EH (cell line): Measurements from ENCODE around the gene ZNF574.
"Not testable (repeated sequence)": the region's sequence is repeated elsewhere in the genome, so short reads cannot be mapped to it uniquely, and the experiment has no call there.

Experiments
- DNase-seq: peaks from one replicate; pipeline ENCODE4 v3.0.0-alpha.2; 2015; ENCODE audit warnings: low read depth

The ZNF574 gene

DNA sequence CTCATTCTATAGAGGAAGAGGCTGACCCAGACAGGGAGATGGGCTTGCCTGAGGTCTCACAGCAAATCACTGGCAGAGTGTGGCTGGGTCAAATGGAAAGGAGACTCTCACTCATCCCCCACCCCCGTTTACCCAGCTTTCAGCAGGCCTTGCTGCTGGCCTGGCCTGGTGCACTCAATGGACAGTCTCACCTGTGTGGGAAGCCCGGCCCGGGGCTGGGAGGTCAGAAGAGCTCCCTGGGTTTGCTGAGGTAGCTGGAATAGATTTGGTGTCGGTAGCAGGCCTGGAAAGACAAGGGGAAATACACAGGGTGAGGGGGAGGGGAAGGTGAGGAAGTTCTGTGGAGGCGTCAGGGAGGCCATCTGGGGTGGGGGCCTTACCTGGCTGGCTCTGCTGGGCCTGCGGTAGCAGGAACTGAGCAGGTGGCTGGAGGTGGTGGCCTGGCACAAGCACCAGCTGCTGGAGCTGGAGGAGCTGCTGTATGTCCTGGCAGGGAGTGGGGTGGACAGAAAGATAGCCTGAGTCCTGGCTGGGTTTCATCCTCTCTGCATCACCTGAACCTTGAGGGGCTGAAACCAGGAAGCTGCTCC is 23.5 kb downstream of the ZNF574 start:
- DNase-seq, result no peak

DNA sequence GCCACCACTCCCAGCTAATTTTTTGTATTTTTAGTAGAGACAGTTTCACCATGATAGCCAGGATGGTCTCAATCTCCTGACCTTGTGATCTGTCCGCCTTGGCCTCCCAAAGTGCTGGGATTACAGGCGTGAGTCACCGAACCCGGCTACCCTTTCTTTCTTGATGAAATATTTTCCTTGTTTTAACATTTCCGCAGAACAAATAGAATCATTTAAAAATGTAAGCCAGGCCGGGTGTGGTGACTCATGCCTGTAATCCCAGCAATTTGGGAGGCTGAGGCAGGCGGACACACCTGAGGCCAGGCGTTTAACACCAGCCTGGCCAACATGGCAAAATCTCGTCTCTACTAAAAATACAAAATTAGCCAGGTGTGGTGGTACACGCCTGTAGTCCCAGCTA is 24.3 kb downstream of the ZNF574 start:
- not testable (repeated sequence) for DNase-seq

DNA sequence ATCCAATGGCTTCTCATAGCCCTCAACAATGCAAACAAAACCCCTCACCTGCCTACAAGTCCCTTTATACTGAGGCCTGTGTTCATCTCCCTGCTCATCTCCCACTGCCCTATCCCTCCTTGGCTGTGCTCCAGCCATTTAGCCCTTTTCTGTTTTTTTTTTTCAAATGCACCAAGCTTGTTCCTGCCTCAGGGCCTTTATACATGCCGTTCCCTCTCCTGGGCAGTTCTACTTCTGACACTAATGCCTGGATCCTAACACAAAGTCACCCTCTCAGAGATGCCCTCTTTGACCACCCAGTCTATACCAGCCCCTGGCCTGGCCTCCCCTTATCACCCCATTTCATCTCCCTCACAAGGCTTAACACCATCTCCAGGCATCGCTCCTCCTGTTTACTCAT is 26.9 kb downstream of the ZNF574 start:
- DNase-seq, result no peak

DNA sequence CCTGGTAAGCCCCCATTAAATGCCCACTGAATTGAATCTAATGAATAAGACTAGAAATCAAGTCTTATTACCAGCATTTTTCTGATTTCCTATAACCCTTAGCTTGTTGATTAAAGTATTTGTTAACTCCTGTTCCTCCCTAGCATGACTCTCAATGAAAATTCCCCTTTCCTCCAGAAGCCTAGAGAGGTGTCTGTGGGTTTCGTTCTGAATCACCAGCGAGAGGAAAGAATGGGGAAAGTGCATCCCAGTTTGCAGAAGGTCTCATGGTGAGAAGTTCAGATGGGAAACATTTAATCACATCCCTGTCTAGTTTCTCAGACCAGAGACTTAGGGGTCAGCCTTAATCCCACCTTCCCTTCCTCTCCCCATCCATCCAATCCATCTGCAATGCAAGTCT is 29.4 kb downstream of the ZNF574 start:
- no peak for DNase-seq

DNA sequence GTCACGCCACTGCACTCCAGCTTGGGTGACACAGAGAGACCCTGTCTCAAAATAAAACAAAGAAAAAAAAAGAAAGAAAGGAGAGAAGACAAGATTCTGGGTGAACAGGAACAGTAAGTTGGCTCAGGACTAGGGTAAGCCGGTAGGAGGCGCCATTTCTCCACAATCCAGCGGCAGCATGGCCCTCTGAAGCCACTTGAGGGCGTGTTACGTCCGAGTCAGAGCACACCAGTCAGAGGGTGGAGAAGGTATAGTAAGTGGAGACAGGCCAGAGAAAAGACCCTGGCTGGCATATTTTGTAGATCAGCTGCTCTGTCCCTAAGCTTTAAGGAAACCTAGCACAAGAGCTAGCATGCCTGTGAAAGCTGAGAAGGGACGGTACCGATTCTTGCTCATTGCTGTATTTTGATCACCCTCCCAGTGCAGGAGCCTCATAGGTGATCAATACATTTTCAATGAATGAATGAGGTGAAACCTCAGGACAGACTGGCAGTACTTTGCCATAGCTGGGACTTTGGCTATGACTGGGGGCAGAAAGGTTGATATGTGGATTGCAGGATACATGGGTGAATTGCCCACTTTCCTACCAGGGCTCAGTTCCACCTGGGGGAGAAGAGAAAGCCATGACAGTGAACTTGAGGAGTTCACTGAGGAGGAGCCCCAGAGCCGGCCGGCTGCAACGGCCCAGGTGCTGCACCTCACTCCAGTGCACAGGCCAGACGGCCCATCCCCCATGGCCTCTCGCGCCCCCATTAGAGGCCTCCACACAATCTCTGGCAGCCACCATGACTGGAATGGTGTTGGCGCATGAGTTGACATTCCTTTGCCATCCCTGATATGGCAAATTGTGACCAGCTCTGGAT is 32.8 kb downstream of the ZNF574 start:
- peak; percentile 88 for DNase-seq

DNA sequence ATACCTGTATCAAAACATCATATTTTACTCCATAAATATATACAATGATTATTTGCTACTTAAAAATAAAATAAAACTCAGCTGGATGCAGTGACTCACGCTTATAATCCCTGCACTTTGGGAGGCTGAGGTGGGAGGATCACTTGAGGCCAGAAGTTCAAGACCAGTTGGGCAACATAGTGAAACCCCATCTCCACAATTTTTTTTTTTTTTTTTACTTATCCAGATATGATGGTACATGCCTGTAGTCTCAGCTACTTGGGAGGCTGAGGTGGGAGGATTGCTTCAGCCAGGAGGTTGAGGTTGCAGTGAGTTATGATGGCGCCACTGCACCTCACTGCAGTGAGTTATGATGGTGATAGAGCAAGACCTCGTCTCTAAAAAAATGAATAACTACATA is 33.9 kb downstream of the ZNF574 start:
- DNase-seq, result no peak

DNA sequence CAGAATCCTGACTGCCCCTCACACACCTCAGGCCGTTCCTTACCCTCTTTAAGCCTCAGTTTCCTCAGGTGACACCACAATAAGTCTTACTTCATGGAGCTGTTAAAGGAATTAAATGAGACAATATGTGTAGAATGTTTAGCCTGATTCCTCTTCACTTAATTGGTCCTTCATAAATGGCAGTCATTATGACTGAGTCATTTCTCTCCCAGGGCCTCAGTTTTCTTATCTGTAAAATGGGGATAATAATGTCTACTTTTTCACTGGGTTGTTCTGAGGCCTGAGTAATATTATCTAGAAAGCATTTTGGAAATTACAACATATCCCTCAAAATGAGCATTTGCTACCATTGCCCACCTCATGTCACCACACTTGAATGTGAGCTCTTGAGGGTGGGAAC is 34.7 kb downstream of the ZNF574 start:
- DNase-seq, result no peak

DNA sequence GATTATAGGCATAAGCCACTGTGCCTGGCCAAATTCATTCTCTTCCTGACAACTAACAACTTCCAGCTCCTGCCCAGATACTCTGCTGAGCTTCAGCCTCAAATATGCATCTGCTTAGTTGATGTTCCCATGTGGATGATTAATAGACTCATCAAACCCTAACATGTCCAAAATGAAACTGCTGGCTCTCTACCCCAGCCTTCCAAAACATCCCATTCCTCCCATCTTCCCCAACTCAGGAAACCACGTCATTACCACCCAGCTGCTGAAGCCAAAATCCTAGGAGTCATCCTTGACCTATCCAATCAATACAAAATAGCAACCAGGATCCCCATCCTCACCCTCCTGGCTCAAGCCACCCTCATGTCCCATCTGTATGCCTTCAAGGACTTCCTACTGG is 35.4 kb downstream of the ZNF574 start:
- peak; percentile 93 for DNase-seq

DNA sequence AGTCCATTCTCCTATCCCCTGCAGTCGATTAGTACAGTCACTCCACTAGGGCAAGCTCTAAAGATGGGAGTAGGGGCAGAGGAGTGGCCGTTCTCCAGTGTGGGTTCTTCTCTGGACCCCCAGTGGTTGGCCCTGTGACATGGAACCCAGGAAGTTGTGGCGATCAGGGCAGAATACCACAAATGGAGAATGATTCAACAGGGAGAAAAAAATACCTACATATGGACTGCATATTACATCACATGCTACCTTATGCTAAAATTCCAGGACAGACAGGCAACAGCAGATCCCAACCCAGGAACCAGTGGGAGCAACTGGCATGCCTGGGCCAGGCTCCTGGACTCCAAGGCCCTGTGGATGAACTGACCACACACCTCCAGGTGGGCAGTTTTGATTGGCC is 35.8 kb downstream of the ZNF574 start:
- DNase-seq, result peak; percentile 75

DNA sequence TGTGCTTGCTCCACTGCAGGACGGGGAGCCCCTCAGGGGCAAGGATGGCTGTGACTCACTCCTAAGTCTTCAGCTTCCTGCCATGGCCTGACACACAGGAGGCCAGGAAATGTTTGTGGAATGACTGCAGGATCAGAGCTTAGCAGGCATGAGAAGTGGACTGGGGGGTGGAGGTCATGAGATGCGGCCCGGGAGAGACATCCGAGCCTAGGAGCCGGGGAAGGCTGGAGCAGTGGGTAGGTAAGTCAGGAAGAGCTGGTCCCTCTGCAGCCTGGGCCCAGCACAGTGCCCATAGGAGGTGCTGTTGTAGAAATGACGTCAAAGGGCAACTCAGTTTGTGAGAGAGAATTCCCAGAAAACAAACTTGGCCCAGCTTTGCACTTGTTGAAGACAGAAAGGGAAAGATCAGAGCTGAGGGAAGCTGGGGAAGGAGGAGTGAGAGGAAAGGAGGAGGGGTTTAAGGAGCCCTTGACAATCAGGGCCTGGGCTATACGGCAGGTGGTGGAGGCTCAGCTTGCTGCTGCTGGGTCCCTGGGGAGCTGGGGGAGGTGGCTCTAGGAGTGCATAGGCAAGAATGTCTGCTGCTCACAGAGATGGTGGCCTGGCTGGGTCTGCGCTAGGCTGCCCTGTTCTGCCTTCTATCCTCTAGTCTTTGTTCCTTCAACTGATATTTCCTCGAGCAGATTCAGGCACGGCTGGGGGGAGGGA is 37.8 kb downstream of the ZNF574 start:
- DNase-seq, result peak; percentile 100

DNA sequence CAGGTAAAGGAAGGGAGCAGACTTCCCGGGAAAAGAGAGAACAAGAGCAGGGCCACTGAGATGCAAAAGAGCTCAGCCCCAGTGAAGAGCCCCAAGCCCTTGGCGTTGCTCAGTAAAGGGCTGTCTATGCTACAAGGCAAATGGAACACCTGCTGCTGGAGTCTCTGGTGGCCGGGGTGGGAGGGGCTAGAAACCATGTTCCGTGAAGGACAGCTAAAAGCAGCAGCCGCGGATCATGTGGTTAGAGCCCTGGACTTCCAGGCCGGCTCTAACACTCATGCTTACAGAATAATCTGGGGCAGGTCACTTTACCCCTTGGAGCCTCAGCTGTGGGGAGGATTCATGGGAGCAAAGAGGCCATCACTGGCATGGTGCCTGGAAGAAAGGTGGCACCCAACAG is 38.4 kb downstream of the ZNF574 start:
- DNase-seq, result no peak

DNA sequence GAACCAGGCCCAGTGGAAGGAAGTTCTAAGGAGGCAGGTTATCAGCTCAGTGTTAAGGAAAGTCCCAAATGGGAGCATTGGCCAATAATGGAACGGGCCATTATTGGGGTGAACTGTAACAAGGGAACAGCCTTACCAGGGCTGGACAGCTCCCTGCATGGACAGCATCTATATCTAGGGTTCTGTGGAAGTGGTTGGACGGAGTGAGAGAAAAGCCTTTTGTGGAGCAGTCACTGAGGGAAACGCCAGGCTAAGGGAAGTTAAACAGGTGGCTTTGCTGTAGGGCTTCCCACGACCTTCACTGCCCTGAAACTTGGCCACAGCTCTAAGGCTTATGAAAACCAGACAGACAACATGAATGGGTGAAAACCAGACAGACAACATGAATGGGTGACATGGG is 39.3 kb downstream of the ZNF574 start:
- DNase-seq, result peak; percentile 49

DNA sequence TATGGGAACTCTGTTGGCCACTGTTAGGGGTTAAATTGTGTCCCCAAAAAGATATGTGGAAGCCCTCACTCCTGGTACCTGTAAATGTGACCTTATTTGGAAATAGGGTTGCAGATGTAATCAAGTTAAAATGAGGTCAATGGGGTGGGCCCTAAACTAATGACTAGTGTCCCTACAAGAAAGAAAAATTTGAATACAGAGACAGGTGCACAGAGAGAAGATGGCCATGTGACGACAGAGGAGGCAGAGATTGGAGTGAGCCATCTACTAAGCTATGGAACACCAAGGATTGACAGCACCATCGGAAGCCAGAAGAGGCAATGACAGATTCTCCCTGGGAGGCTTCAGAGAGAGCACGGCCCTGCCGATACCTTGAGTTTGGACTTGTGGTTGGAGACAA is 39.7 kb downstream of the ZNF574 start:
- no peak for DNase-seq

DNA sequence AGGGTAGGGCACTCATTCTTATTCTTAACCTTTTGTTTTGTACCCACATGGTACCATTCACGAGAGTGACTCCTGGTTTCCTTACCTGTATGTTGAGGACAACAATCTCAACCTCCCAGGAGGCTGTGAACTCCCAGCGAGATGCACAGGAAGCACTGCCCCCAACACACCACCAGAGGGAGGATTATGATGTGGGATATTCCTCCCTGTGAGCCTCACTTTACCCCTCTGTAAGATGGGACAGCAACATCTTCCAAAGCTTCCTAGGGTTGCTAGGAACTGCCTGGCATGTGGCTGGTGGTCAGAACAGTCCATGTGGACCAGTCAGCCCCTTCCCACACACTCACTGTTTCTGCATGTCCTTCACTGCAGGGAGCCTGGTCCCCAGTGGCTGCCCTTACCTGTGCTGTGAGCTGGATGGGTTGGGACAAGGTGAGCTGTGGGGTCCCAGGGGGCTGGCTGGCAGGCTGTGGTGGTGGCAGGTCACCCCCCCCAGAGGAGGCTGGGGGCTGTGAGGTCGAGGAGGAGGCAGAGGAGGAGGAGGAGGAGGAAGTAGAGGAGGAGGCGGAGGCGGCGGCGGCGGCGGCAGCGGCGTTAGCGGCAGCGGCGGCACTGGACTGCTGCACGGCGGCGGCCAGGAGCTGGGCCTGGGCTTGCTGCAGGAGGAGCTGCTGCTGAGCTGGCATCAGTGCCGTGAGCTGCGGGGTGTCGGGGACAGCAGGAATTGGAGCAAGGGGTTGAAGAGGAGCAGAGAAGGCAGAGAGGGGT is 40.5 kb downstream of the ZNF574 start:
- no peak for DNase-seq

DNA sequence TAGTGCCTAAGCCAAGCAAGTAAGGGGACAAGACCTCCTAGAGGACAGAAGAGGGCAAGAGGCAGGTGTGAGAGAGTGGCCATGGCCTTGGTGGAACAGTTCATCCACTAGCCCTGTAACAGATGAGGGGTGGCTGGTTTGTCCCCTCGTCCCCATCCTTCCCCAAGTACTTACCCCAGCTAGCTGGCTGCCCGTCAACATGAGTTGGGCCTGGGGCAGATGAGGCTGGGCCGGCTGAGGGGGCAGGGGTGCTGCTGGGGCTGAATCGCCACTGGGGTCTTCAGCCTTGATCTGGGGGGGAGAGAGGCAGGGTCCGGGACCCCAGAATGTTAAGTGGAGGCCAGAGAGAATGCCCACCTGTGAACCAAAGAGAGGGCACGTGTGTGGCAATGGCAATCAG is 41.1 kb downstream of the ZNF574 start:
- DNase-seq, result no peak

DNA sequence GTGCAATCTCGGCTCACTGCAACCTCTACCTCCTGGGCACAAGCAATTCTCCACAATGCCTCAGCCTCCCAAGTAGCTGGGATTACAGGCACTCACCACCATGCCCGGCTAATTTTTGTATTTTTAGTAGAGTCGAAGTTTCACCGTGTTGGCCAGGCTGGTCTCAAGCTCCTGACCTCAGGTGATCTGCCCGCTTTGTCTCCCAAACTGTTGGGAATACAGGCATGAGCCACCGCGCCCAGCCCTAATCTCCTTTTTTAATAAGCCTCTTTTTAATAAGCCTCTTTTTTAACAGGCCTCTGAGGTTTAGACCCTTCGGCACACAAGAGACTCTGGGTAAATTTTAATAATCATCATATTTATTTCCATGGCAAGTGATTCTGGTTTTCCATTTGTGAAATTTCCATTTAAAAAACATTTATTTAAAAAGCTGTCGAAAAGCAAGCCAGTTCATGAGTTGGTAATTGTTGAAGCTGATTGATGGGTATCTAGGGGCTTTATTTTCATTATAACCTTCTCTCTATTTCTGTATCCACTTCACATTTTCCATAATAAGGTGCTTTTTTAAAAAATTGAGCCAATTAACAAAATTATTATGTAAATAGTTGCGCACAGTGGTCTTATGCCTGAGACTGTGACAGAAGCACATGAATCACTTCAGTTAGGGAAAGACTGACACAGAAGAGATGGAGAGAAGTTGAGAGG is 44.5 kb downstream of the ZNF574 start:
- DNase-seq, result no peak

DNA sequence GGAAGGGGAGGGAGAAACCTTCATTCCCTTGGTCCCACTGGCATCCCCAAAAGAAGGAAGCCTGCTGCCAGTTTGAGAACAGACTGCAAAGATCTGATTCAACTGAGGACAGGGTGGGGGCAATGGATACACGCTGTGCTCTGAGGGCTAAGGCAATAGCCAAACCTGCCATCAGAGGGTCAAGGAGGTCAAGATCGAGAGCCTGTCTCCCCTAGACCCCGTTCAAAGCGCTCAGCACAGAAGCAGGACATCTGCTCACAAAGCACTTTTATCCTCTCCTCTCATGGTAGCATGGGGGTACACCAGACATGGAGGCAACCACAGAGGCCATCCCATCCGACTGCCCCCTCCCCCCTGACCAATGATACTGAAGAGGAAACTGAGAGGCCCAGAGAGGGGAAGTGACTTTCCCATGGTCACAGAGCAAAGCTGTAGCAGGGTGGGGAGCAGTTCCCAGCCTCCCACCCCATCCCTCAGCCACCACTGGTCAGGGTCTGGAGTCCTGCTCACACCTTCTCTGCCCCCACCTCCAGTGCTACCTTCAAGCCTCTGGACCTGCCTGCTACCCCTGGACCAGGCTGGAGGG is 45.2 kb downstream of the ZNF574 start:
- DNase-seq, result no peak

DNA sequence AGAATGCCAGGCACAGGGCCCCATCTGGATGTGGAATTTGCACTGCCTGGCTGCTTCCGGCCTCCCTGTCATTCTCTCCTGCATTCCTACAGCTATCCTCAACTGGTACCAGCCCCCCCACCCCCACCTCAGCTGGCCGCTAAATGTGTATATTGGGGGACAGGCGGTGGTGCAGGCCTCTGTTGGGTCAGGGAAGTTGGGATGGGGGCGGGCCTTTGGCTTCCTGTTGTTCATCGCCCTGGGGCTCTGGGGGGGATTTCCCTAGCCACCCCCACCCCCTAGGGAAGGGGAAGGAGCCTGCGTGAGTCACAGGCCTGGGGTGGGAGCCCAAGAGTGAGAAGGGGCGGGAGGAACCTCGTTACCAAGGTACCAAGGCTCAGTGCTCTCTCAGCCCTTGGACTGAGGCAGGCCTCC is 45.7 kb downstream of the ZNF574 start:
- peak; percentile 96 for DNase-seq

DNA sequence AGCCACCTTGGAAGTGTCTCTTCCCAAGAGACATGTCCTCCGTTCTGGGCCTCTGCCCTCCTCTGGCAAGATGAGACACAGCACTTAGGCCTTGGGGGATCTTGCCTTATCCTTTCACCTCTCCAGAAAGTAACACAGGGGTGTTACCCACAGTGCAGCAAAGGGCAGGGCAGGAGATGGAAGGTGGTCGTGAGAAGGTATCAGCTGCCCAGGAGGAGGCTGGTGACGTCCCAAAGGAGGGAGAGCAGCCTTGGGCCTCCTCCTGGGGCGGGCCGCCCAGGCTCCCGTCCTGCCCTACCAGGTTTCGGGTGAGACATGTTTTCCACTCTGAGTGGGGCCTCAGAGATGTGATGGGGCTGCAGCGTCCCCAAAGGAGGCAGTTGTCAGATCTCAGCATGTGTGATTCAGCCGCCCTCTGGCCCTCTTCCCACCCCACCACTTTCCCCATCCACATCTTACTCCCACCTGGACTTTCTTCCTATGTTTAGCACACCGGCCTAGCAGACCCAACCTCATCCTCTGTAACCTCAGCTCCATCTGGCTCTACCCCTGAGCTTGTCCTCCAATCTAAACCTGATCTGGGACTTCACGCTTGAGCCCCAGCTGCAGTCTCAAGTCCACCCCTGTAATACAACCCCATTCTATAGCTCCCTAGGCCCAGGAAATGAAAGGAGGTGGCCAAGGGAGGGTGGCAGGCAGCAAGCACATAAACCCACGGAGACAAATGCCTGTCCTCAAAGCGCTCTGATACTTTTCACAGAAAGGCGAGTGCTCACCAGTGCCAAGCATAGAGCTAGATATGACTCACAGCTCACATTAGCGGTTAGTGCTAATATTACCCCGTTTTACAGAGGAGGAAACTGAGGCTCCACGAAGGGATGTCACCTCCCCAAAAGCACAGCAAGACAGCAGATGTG is 47.0 kb downstream of the ZNF574 start:
- DNase-seq, result no peak

DNA sequence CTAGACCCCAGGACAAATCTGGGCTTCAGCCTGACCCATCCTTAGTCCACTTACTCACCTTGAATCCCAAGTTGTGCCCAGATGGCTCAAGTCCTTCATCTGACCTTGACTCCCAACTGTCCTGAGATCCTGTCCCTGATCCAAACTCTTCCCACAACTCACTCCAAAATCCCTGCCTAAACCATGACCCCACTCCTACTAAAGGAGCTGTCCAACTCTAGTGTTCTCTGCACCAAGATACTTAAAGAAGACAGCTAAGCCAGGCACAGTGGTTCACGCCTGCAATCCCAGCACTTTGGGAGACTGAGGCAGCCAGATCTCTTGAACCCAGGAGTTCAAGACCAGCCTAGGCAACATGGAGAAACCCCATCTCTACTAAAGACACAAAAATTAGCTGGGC is 47.8 kb downstream of the ZNF574 start:
- no peak for DNase-seq
